Measurements from ENCODE around the gene TCEA3.

- no peak for TF ChIP-seq CTCF (IDR thresholded peaks at IDR 0.05; ENCODE audit: insufficient read depth, low read depth, low read length)
- no peak for TF ChIP-seq EZH2 (IDR thresholded peaks at IDR 0.05; ENCODE audit: insufficient read depth, low read length)
Measured at GRCh38 chr1:23371987-23372880, 52.3 kb downstream of the TCEA3 start.

Data from astrocyte (in vitro differentiated cells and primary cell).